H9 (cell line): ENCODE results near the gene MICA. TPM values are rescaled to one million over a fixed set of nuclear protein-coding genes. Genes with fewer than 3 reads are reported as not detected.

Source experiments
- DNase-seq: peaks from one replicate; pipeline ENCODE4 v3.0.0-alpha.2; 2017
- H2AFZ ChIP-seq: one replicate; pipeline ENCODE4 v1.6.1; 2013; ENCODE audit warnings: mild to moderate bottlenecking, low read length, control low read depth, moderate library complexity
- H2AK5ac ChIP-seq: 2 replicates; pipeline ENCODE4 v1.6.1; 2013; ENCODE audit warnings: low read length, control low read depth, mixed read lengths; ENCODE audit not compliant: insufficient read length
- H2BK120ac ChIP-seq: one replicate; pipeline ENCODE4 v1.6.1; 2013; ENCODE audit warnings: low read depth, mild to moderate bottlenecking, low read length, control low read depth, inconsistent platforms; ENCODE audit not compliant: poor library complexity, severe bottlenecking
- H2BK12ac ChIP-seq: 2 replicates; pipeline ENCODE4 v1.6.1; 2013; ENCODE audit warnings: low read length, control low read depth, mixed read lengths, low read depth; ENCODE audit not compliant: insufficient read length
- H2BK15ac ChIP-seq: 2 replicates; pipeline ENCODE4 v1.6.1; 2013; ENCODE audit warnings: low read depth, low read length, control low read depth
- H2BK20ac ChIP-seq: one replicate; pipeline ENCODE4 v1.6.1; 2013; ENCODE audit warnings: low read depth, mild to moderate bottlenecking, low read length, control low read depth, inconsistent platforms; ENCODE audit not compliant: poor library complexity, severe bottlenecking
- H2BK5ac ChIP-seq: 2 replicates; pipeline ENCODE4 v1.6.1; 2013; ENCODE audit warnings: low read length, control low read depth, mixed read lengths; ENCODE audit not compliant: insufficient read length
- H3K14ac ChIP-seq: 2 replicates; pipeline ENCODE4 v1.6.1; 2013; ENCODE audit warnings: low read length, control low read depth; ENCODE audit not compliant: insufficient read depth
- H3K18ac ChIP-seq: 2 replicates; pipeline ENCODE4 v1.6.1; 2013; ENCODE audit warnings: low read depth, mild to moderate bottlenecking, mixed read lengths, low read length, control low read depth; ENCODE audit not compliant: insufficient read length
- H3K23ac ChIP-seq: 2 replicates; pipeline ENCODE4 v1.6.1; 2013; ENCODE audit warnings: low read length, control low read depth, mixed read lengths, low read depth; ENCODE audit not compliant: insufficient read length
- H3K23me2 ChIP-seq: 2 replicates; pipeline ENCODE4 v1.6.1; 2013; ENCODE audit warnings: low read depth, mild to moderate bottlenecking, mixed read lengths, low read length, control low read depth; ENCODE audit not compliant: insufficient read length, poor library complexity, severe bottlenecking
- H3K27ac ChIP-seq: 2 replicates; pipeline ENCODE4 v1.5.1; 2013; ENCODE audit warnings: low read length, control low read depth, mixed read lengths, low read depth; ENCODE audit not compliant: insufficient read length
- H3K27me3 ChIP-seq: 2 replicates; pipeline ENCODE4 v1.6.1; 2013; ENCODE audit warnings: low read length, control low read depth, inconsistent platforms; ENCODE audit not compliant: insufficient read depth
- H3K4ac ChIP-seq: 2 replicates; pipeline ENCODE4 v1.6.1; 2013; ENCODE audit warnings: low read depth, mild to moderate bottlenecking, control low read depth, inconsistent platforms, low read length, moderate library complexity
- H3K4me1 ChIP-seq: 2 replicates; pipeline ENCODE4 v1.6.1; 2013; ENCODE audit warnings: low read length, control low read depth, inconsistent platforms; ENCODE audit not compliant: insufficient read depth
- H3K4me2 ChIP-seq: 2 replicates; pipeline ENCODE4 v1.6.1; 2013; ENCODE audit warnings: low read length, control low read depth, mixed read lengths; ENCODE audit not compliant: insufficient read length, insufficient read depth
- H3K56ac ChIP-seq: 2 replicates; pipeline ENCODE4 v1.6.1; 2013; ENCODE audit warnings: low read depth, mild to moderate bottlenecking, mixed read lengths, low read length, control low read depth; ENCODE audit not compliant: insufficient read length
- H3K79me1 ChIP-seq: 2 replicates; pipeline ENCODE4 v1.6.1; 2013; ENCODE audit warnings: low read depth, mild to moderate bottlenecking, moderate library complexity, low read length, control low read depth, inconsistent platforms; ENCODE audit not compliant: insufficient read depth, poor library complexity, severe bottlenecking
- H3K79me2 ChIP-seq: 2 replicates; pipeline ENCODE4 v1.6.1; 2013; ENCODE audit warnings: low read length, control low read depth, inconsistent platforms; ENCODE audit not compliant: insufficient read depth
- H3K9ac ChIP-seq: 2 replicates; pipeline ENCODE4 v1.6.1; 2013; ENCODE audit warnings: low read length, control low read depth, mixed read lengths; ENCODE audit not compliant: insufficient read length; ENCODE audit errors: extremely low read depth
- H3K9me3 ChIP-seq: one replicate; pipeline ENCODE4 v1.6.1; 2013; ENCODE audit warnings: low read depth, low read length, inconsistent platforms; ENCODE audit not compliant: control insufficient read depth
- H3T11ph ChIP-seq: one replicate; pipeline ENCODE4 v1.6.1; 2013; ENCODE audit warnings: mild to moderate bottlenecking, low read length, control low read depth, inconsistent platforms
- H4K20me1 ChIP-seq: one replicate; pipeline ENCODE4 v1.6.1; 2013; ENCODE audit not compliant: control insufficient read depth, insufficient read length, insufficient read depth
- H4K5ac ChIP-seq: 2 replicates; pipeline ENCODE4 v1.6.1; 2013; ENCODE audit warnings: low read depth, mild to moderate bottlenecking, mixed read lengths, low read length, control low read depth; ENCODE audit not compliant: insufficient read length
- H4K8ac ChIP-seq: replicated peaks from 2 replicates; pipeline ENCODE4 v1.6.1; 2013; ENCODE audit warnings: low read length, control low read depth, mixed read lengths, low read depth; ENCODE audit not compliant: insufficient read length
- H4K91ac ChIP-seq: 2 replicates; pipeline ENCODE4 v1.6.1; 2013; ENCODE audit warnings: low read depth, mild to moderate bottlenecking, moderate library complexity, mixed read lengths, low read length, control low read depth; ENCODE audit not compliant: insufficient read length
- H3K27ac Mint-ChIP-seq, 3 experiments: 2 replicates in 2 of 3; 3 replicates in 1 of 3; pipeline ENCODE4 v1.8.0; 2020 to 2021; ENCODE audit warnings: mixed read lengths in 3 of 3, mild to moderate bottlenecking in 1 of 3, moderate library complexity in 1 of 3
- H3K27me3 Mint-ChIP-seq: 2 replicates; pipeline ENCODE4 v1.8.0; 2021; ENCODE audit warnings: low read depth, mild to moderate bottlenecking, moderate library complexity, mixed read lengths
- H3K36me3 Mint-ChIP-seq, 3 experiments: 2 replicates in 2 of 3; 3 replicates in 1 of 3; pipeline ENCODE4 v1.8.0; 2020 to 2021; ENCODE audit warnings: low read depth in 3 of 3, mixed read lengths in 3 of 3; ENCODE audit not compliant: insufficient read depth in 1 of 3
- H3K4me1 Mint-ChIP-seq, 2 experiments: 2 replicates each; pipeline ENCODE4 v1.8.0; 2020; ENCODE audit warnings: mixed read lengths in 2 of 2
- H3K4me3 Mint-ChIP-seq, 2 experiments: 2 replicates in 1 of 2; 3 replicates in 1 of 2; pipeline ENCODE4 v1.8.0; 2020 to 2021; ENCODE audit warnings: mild to moderate bottlenecking in 2 of 2, mixed read lengths in 2 of 2, moderate library complexity in 1 of 2
- H3K9me3 Mint-ChIP-seq, 2 experiments: 2 replicates in 1 of 2; 3 replicates in 1 of 2; pipeline ENCODE4 v1.8.0; 2020; ENCODE audit warnings: mild to moderate bottlenecking in 2 of 2, mixed read lengths in 2 of 2, moderate library complexity in 1 of 2
- CTCF ChIP-seq: fragments of 200-600 bp; sonication (generic); conservative IDR thresholded peaks from 3 replicates; pipeline ENCODE4 v1.8.0; 2021; ENCODE audit warnings: antibody characterized with exemption, mild to moderate bottlenecking
- WGBS: extraction: QIAGEN DNeasy Blood & Tissue Kit; methylation state at CpG from one replicate; pipeline ENCODE4 v1.1.7; 2013; ENCODE audit warnings: missing lambda C conversion rate, low lambda C conversion rate, mixed read lengths; ENCODE audit not compliant: insufficient read length; ENCODE audit errors: extremely low coverage; 5-methylcytosine and 5-hydroxymethylcytosine counted together
- total RNA-seq: library from RNA; stranded (reverse); gene quantifications from 2 replicates; pipeline ENCODE4 v1.2.1, GENCODE V29; 2021

The MICA gene
- total RNA-seq, 1 experiment from 2014 or later: 8.5 TPM

- peaks cover 5% of the 10 kb centered on the region for H3K27me3 Mint-ChIP-seq
- no peak overlapping the region for H3T11ph ChIP-seq
- WGBS: no CpG with 5 or more reads among the region's 6 CpGs
Observed at GRCh38 chr6:31378721-31379103, 24.7 kb upstream of the MICA start.

More at GRCh38 chr6:31378721-31379103, 24.7 kb upstream of the MICA start:
- Histone ChIP-seq H2BK120ac (no peak overlapping the region), H3K9ac (no peak overlapping the region), H3K4me2 (no peak overlapping the region), H3K4ac (no peak overlapping the region), H2BK15ac (no peak overlapping the region), H3K4me1 (no peaks in the 10 kb centered on the region), H2AFZ (no peak overlapping the region), H3K56ac (no peak overlapping the region), H3K79me2 (no peaks in the 10 kb centered on the region), H4K8ac (no peak overlapping the region), H2BK5ac (no peak overlapping the region), H3K27me3 (no peaks in the 10 kb centered on the region), H4K91ac (no peak overlapping the region), H3K79me1 (no peaks in the 10 kb centered on the region), H3K23ac (no peak overlapping the region), H4K5ac (no peak overlapping the region), H4K20me1 (no peaks in the 10 kb centered on the region), H2AK5ac (no peak overlapping the region), H3K14ac (no peak overlapping the region), H3K27ac (no peak overlapping the region), H2BK12ac (no peak overlapping the region), H3K18ac (no peak overlapping the region), H2BK20ac (no peak overlapping the region), H3K23me2 (no peaks in the 10 kb centered on the region), H3K9me3 (no peaks in the 10 kb centered on the region)
- Mint-ChIP-seq H3K27ac (0 out of 7 replicates have a peak overlapping the region, but pooled peaks of 1 of the 3 experiments have one; percentile 29), H3K4me3 (no peak overlapping the region), H3K9me3 (no peaks in the 10 kb centered on the region), H3K4me1 (no peaks in the 10 kb centered on the region), H3K36me3 (no peaks in the 10 kb centered on the region)
- TF ChIP-seq CTCF: no peak
- DNase-seq: no peak
